NCI-H146 (cell line): ENCODE measurements around the gene LHFPL3.
"Not testable (repeated sequence)": the region's sequence is repeated elsewhere in the genome, so short reads cannot be mapped to it uniquely, and the experiment has no call there.

Experiments
- DNase-seq: peaks from one replicate; lab custom pipeline; 2025; lab: John Stamatoyannopoulos, UW

LHFPL3 gene

DNA sequence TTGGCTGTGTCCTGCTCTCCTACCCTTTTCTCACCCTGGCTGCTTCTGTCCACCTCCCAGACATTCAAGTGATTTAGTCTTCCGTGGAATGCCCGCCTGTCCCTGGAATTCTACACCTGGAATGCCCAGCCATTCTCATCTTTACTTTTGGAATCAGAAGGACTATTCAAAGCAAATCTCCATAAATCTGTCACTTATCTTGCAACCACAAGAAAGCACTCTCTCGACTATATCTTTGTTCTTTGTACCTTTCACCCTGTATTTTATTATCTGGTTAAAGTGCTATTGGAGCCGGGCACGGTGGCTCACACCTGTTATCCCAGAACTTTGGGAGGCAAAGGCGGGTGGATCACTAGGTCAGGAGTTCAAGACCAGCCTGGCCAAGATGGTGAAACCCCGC is 606.3 kb downstream of the LHFPL3 start:
- DNase-seq, result no peak

DNA sequence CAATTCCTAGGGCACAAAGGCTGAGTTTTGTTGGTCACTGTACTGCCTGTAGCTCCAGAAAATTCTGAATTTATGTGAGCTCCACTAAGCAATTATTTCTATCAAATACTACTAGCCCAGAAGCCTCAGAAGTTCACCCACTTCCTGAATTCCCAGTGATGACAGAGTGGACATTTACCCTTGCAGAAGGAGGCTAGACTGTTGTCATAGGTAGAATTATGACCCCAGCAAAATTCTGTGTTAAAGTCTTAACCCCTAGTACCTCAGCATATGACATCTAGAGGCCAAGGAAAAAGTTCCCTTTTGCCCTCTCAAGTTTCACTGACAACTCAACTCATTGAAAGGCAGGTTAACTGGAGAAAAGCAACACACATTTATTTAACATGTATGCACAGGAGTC is 606.9 kb downstream of the LHFPL3 start:
- no peak for DNase-seq

DNA sequence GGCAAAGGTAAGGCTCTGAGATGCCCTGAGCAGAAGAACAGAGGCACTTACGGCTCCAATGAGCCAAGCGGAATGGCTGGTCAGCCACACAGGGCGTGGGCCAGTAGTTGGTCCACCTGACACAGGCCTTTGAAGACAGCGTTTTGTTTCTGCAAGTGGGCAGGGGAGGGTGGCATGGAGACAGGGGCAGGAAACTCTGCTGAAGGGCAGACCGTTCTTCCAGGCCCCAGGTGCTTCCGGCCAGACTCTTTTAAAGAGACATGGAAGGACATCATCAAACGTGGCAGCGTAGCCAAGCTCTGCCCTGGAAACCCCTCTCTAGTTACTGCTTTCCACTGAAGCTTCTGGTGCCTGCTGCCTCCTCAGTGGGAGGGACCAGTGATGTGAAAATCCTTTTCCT is 608.1 kb downstream of the LHFPL3 start:
- DNase-seq, result no peak

DNA sequence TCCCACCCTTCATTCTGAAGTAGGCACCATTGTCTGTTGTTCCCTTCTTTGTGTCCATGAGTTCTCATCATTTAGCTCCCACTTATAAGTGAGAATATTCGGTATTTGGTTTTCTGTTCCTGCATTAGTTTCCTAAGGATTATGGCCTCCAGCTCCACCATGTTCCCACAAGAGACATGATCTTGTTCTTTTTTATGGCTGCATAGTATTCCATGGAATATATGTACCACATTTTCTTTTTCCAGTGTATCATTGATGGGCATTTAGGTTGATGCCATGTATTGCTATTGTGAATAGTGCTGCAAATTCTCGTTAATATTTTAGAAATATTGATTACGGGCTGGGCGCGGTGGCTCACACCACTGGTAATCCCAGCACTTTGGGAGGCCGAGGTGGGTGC is 609.1 kb downstream of the LHFPL3 start:
- not testable (repeated sequence) for DNase-seq

DNA sequence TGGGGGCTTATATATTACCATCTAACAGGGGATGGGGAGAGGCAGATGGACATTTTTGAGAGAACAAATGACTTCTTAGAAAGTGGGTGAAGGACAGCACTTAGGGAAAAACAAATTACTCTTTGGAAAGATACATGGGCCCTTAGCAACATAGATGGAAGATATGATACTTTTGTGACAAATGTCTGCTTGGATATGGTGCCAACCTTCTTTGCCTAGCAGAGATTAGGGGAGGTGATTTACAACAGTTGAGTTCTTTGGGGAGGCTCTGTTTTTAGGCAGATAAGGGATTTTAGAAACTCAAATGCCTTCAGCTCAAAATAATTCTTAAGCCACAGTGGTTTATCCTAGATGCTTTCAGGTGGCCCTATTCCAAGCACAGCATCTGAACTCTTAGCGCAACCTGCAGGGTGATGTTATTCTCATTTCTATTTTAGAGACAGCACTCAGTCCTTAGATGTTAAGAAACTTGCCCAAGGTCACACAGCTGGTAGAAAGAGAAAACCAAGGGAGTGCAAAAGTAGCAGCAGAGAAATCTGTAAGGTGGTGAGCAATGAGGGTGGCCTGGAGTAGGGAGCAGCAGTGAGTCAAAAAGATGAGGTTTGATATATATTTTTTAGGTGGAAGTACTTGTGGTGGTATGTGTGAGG is 610.5 kb downstream of the LHFPL3 start:
- DNase-seq, result no peak

DNA sequence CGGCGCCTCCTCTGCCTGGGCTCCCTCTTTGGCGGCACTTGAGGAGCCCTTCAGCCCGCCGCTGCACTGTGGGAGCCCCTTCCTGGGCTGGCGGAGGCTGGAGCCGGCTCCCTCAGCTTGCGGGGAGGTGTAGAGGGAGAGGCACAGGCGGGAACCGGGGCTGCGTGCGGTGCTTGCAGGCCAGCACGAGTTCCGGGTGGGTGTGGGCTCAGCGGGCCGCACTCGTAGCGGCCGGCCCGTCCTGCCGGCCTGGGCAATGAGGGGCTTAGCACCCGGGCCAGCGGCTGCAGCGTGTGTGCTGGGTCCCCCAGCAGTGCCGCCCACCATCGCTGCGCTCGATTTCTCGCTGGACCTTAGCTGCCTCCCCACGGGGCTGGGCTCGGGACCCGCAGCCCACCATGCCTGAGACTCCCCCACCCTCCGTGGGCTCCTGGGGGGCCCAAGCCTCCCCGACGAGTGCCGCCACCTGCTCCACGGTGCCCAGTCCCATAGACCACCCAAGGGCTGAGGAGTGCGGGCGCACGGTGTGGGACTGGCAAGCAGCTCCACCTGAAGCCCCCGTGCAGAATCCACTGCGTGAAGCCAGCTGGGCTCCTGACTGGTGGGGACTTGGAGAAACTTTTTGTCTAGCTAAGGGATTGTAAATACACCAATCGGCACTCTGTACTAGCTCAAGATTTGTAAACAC is 611.8 kb downstream of the LHFPL3 start:
- DNase-seq, result no peak

DNA sequence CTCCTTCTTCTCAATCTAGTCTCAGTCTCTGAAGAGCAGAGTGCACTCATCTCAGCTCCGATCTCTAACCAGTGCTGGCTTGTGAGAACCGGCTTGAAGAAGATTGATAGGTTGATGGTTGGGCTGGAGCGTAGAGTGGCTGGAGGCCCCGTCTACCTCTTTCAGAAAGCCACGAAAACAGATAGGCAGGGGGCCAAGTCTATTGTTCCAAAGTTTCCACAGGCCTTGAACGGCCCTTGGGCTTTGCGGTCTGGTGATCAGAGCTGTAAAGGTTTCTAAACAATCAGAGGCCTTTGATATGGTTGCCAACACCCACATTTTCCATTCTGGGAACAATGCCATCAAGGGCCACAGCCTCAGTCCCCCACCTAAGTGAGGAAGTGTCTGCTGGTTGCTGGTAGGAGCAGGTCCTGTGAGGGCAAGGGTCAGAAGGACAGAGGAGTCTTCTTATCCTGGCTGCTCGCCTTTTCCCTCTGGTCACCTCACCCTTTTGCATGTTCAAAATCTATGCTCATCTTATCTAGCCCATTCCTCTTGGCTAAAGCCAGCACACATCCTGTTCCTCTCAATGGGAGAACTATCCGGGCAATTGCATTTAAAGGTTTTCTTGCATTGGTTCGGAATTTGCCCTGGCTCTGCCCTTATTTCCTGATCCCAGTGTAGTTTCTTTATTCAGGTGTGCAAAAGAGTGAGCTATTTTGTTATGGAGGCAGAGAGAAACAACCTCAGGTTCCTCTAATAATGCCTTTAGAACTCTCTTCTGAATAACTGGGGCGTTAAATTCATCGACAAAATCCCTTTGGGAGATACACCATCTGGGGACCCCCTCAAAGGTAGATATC is 615.3 kb downstream of the LHFPL3 start:
- DNase-seq, result peak; percentile 13

DNA sequence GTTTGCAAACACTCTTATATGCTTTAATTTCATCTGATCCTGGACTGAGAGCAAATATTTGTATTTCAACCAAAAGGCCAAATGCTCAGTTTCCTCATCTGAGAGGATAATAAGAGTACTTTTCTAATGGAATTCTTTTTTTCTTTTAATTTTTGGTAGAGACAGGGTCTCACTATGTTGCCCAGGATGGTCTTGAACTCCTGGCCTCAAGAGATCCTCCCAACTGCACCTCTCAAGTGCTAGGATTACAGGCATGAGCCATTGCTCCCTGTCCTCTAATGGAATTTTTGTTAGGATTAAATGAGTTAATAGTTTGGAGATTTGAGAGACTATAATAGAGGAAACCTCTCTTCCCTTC is 617.2 kb downstream of the LHFPL3 start:
- DNase-seq, result no peak

DNA sequence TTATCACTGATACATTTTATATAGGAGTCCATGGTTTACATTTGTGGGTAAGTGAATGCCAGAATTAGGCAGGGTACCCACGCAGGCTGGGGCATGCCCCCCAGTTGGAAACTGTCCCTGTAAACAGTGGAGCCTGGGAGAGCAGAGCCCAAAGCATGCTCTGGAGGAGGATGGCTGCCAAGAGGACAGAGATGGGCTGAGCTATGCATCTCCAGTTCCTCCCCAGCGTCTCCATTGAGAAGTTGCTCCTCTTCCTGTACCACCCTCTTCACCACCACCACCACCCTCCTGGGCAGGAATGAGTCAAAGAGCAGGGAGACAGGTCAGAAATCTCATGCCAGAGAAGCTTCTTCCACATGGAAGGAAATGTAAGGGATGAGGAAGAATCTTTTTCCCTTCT is 617.9 kb downstream of the LHFPL3 start:
- no peak for DNase-seq

DNA sequence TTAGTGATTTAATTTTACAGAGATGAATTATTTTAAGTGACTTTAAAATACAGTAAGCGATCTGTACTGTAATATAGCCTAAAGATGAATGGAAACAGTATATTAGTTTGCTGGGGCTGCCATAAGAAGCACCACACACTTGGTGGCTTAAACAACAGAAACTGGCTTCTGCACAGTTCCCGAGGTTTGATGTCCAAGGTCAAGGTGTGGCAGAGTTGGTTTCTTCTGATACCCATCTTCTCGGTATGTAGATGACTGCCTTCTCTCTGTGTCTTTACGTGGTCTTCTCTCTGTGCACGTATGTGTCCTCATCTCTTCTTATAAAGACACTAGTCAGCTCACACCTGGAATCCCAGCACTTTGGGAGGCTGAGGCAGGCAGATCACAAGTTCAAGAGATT is 621.6 kb downstream of the LHFPL3 start:
- no peak for DNase-seq

DNA sequence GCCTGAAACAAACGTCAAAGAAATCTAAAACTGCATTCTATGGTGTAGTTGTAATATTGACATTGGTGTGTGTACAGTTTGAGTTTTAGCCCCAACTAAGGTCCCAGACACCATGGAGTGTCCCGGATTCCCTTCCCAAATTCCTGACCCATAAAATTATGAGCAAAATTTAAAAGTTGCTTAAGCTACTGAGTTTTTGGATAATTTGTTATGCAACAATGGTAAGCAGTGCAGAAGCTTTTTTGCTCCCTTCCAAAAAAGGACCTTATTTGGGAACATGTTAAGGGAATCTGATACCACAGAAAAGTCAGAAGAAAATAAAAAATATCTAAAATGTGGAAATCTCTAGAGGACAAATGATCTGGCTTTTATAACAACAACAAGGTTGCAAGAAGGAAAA is 622.4 kb downstream of the LHFPL3 start:
- DNase-seq, result no peak

DNA sequence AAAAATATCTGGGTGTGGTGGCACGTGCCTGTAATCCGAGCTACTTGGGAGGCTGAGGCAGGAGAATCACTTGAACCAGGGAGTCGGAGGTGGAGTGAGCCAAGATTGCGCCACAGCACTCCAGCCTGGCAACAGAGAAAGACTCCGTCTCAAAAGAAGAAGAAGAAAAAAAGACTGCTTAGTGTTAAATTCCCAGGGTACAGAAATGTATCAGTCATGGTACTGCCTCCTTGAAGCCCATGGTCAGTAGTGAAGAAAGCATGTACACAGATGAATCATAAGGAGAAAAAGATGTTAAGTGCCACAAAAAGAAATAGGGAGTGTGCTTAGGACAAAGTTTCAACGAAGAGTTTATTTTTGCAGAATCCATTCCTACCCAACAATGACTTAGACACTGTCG is 623.1 kb downstream of the LHFPL3 start:
- no peak for DNase-seq

DNA sequence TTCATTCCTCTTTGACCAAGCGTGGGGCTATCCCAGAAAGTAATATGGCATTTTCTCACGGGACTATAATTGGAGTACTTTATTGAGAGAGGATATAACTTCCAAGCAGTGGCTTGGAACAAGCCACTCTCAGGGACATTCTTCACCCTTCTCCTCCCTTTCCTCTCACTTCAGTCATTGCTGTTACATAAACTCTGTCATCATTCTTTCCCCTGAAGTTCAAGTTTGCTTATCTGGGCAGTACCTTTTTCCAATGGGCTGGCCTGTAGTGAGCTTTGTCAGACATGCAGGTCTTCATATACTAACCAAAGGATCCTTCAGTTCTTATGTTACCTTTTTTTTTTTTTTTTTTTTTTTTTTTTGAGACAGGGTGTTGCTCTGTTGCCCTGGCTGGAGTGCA is 626.9 kb downstream of the LHFPL3 start:
- DNase-seq, result no peak
